DOHH2 (cell line): ENCODE data around the gene SREBF2.

ENCODE experiments used
- EZH2phosphoT487 ChIP-seq: fragments of 200-600 bp; sonication (generic); IDR thresholded peaks from 2 replicates; pipeline ENCODE4 v1.6.1; 2017; ENCODE audit warnings: borderline replicate concordance, mild to moderate bottlenecking, antibody characterized with exemption, low read length, moderate library complexity, mixed read lengths
- TF ChIP-seq, protein P1 (sequence below): fragments of 200-600 bp; sonication (generic); IDR thresholded peaks from one replicate; pipeline ENCODE4 v1.5.1; 2014; ENCODE audit warnings: antibody characterized with exemption, mild to moderate bottlenecking, low read depth, low read length; ENCODE audit not compliant: poor library complexity, severe bottlenecking

DNA sequence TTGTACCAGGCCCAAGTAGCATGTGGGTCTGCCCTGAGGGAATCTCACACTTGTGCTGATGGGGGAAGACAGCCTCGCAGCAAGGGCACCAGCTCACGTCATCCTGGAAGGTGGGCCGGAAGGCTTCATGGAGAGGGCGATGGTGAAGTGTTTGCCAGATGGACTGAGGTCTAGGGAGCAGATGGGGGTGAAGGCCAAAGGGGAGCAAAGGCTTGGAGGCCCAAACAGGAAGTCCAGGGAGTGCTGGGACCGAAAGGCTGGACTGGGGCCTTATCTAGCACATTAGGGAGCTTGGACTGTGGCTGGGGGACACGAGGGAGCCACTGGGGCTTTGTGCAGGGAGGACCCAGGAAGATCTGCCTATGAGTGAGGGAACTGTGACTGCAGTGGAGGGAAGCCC is 94.9 kb downstream of the SREBF2 start:
- TF ChIP-seq, protein P1, sequence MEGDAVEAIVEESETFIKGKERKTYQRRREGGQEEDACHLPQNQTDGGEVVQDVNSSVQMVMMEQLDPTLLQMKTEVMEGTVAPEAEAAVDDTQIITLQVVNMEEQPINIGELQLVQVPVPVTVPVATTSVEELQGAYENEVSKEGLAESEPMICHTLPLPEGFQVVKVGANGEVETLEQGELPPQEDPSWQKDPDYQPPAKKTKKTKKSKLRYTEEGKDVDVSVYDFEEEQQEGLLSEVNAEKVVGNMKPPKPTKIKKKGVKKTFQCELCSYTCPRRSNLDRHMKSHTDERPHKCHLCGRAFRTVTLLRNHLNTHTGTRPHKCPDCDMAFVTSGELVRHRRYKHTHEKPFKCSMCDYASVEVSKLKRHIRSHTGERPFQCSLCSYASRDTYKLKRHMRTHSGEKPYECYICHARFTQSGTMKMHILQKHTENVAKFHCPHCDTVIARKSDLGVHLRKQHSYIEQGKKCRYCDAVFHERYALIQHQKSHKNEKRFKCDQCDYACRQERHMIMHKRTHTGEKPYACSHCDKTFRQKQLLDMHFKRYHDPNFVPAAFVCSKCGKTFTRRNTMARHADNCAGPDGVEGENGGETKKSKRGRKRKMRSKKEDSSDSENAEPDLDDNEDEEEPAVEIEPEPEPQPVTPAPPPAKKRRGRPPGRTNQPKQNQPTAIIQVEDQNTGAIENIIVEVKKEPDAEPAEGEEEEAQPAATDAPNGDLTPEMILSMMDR, result no peak
- no peak for TF ChIP-seq EZH2phosphoT487
